Ureter (tissue), 1 donor: Measurements from ENCODE around the gene SYT10. TPM values are rescaled to one million over a fixed set of nuclear protein-coding genes. Genes with fewer than 3 reads are reported as not detected.
"Not testable (repeated sequence)": the region's sequence is repeated elsewhere in the genome, so short reads cannot be mapped to it uniquely, and the experiment has no call there.

Source experiments
- DNase-seq: peaks from one replicate; pipeline ENCODE4 v3.0.0-alpha.2; 2020; ENCODE audit warnings: low spot score
- total RNA-seq: library from RNA; stranded (reverse); gene quantifications from one replicate; pipeline ENCODE4 v1.2.4, GENCODE V29; 2023
- donor health status: DM: yes; HTN: yes; CAD: no.

The SYT10 gene, protein sequence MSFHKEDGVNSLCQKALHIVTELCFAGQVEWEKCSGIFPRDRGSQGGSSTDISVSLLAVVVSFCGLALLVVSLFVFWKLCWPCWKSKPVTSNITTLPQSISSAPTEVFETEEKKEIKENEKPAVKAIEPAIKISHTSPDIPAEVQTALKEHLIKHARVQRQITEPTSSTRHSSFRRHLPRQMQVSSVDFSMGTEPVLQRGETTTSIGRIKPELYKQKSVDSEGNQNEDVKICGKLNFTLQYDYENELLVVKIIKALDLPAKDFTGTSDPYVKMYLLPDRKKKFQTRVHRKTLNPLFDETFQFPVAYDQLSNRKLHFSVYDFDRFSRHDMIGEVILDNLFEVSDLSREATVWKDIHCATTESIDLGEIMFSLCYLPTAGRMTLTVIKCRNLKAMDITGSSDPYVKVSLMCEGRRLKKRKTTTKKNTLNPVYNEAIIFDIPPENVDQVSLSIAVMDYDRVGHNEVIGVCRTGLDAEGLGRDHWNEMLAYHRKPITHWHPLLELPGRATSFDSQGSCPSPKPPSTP
- total RNA-seq = 0.16 TPM

- DNase-seq = no peak
These were observed at the start of gene SYT10 for GRCh38 chr12:33439587-33440011. Gene SYT10 (minus strand): TSS chr12:33439819. CDS start chr12:33439522, 297 bp downstream.

- DNase-seq = no peak
These were observed 48.4 kb upstream of the SYT10 start for GRCh38 chr12:33488036-33488435.

DNA sequence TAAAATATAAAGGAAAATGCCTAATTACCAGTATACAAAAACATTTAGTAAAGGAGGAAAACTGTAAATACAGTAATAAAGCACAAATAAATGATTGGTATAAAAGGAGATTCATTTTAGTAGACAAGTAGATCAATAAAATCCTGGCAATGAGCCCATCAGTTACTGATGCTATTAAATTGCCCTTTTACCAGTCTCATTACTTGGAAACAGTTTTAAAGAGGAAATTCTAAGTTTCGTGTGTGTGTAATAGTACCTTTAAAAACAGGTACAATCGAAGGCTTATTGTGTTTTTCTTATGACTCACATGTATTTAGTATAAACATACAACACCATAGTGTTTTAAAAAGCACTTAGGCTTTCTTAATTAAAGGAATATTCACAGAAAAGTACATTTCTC, 46.4 kb upstream of the SYT10 start:
- DNase-seq = no peak

- no peak for DNase-seq
These were observed 44.5 kb upstream of the SYT10 start for GRCh38 chr12:33484161-33484560.

DNA sequence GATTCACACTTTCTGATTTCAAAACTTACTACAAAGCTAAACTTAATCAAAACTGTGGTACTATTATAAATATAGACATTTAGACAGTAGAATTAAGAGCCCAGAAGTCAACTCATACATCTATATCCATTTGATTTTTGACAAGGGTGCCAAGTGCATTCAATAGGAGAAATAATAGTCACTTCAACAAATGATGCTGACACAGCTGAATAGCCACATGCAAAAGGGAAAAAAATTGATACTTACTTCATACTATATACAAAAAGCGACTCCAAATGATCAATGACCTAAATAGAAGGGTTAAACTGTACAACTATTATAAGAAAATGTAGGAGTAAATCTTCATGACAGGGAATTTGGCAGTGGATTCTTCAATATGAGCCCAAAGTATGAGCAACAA, 40.7 kb upstream of the SYT10 start:
- no peak for DNase-seq

GRCh38 chr12:33476058-33476457, 36.4 kb upstream of the SYT10 start:
- DNase-seq = no peak

- DNase-seq = no peak
These were observed 32.7 kb upstream of the SYT10 start for GRCh38 chr12:33472299-33472698.

GRCh38 chr12:33455096-33455495, 15.5 kb upstream of the SYT10 start:
- no peak for DNase-seq

DNA sequence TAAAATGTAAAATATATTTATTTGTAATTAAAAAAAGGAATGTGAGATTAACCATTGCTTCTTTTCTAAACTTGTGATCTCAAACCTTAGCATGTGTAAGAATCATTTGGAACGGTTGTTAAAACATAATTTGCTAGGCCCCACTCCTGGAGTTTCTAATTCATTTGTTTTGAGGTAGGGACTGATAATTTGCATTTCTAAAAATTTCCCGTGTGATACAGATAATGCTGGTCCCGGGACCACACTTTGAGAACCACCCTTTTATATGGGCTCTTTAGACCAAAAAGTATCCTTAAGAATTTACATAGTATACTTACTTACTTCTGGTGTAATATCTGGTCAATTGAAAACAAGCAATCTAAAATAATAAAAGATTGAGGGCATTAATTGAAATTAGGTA, 10.9 kb upstream of the SYT10 start:
- DNase-seq = no peak

DNA sequence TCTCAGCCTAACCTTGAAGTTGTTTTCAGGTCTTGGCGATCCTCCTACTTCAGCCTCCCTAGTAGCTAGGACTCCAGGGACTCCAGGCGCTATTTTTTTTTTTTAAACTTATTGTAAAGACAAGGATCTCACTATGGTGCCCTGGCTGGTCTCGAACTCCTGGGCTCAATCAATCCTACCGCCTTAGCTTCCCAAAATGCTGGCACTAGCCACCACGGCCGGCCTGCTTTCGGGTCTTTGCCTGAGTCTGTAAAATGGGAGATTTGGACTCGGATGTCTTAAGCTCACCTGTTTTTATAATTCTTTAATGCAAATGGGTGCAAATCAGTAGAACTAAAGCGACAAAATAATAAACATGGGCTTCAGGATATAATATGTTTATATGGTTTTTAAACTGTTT, 858 bp upstream of the SYT10 start:
- DNase-seq = no peak

DNA sequence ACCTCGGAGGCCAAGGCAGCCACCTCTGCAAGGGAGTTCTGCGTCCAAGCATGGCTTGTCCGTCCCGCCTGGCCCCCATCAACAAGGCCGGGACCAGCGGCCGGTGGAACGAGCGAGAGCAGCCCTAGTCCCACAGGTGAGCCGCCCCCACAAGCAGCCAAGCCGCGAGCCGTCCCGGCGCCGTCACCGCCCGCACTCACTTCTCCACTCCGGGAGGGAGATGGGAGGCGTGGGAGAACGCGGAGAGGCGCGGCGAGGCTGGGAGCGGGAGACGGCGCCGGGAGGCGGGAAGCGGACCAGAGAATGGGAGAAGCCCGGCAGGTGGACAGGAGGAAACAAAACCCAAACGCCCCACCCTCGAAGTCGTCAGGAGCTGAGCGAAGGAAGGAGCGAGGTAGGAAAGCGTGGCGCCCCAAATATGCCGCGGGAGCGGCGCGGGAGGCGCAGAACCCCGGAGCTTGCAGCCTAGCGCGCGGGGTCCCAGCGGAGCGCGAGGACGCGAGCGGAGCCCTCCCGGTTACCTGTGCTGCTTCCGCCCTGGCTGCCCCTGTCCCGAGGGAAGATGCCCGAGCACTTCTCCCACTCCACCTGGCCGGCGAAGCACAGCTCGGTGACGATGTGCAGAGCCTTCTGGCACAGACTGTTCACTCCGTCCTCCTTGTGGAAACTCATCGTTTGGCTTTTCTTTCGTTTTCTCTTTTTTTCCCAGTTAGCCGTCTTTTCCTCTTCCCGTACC, 600 bp downstream of the SYT10 start:
- no peak for DNase-seq

- DNase-seq = no peak
These were observed 1.4 kb downstream of the SYT10 start for GRCh38 chr12:33438025-33438772.

DNA sequence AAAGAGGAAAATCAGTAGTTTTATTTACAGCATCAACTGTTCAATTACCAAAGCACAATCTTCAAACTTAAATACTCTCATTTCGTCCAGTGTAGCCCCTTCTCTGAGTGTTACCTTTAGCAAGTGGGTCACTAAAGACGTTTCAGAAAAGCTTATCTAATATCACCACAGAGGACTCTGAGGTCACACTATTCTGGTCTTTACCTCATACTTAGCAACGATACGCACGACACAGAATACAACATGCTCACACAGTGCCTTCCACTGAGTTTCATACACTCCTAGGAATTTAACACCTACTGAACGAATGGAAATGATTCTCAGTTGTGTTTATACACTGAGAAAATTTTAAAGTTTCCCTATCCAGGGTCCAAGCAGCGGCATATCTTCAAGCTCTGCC, 2.0 kb downstream of the SYT10 start:
- no peak for DNase-seq

GRCh38 chr12:33432992-33433391, 6.6 kb downstream of the SYT10 start:
- DNase-seq = no peak

- DNase-seq = no peak
These were observed 8.0 kb downstream of the SYT10 start for GRCh38 chr12:33431648-33432047.

DNA sequence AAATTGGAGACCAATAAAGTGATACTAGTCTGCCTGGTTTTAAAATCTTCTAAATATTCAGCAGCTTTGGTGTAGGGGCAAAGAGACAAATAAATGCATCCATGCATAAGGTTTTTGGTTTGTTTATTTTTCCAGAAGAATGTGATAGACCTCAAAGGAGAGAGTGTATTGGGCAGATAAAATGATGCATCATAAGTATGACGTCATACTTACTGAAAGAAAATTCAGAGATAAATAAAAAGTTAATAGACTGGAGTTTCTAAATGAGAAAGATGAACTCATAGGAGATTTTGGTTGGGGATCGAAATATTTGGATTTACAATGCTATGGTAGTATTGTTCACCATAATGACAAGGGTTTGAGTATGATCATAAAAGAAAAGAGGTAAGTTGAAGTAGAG, 10.2 kb downstream of the SYT10 start:
- no peak for DNase-seq

- DNase-seq = no peak
These were observed 12.5 kb downstream of the SYT10 start for GRCh38 chr12:33427071-33427470.

DNA sequence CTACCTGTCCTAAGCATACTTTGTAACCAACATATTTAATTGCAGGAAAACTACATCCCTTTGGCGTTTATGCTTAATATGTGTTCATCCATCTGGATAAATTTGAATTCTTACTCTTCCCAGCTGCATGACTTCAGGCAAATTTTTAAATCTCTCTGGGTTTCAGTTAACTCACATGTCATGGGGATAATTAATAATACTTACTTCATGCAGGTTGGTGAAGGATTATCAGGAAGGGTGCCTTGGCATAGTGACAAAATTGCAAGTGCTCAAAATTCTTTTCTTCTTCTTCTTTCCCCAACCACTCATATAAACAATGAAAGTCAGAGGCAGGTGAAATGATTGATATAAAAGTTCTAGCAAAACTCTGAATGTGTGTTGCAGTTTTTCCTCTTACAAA, 15.9 kb downstream of the SYT10 start:
- DNase-seq = no peak

GRCh38 chr12:33412410-33412809, 27.2 kb downstream of the SYT10 start:
- not testable (repeated sequence) for DNase-seq

DNA sequence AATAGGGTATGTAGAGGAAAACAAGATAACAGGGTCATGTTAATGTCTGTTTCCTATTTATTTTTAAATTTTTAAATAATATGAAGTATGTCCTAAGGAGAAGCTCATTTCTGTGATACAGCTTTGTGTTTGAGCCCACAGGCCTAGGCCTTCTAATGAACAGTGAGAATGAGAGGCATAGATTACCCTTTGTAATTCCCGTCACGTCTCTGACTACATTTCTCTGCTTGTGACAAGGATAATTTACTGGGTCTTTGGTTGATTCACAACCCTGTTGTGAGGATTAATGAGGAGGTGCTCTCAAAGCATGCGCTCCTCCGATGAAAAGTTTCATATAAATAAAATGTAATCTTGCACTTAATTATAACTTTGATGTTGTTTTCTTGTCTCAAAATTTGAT, 56.1 kb downstream of the SYT10 start:
- DNase-seq = no peak

DNA sequence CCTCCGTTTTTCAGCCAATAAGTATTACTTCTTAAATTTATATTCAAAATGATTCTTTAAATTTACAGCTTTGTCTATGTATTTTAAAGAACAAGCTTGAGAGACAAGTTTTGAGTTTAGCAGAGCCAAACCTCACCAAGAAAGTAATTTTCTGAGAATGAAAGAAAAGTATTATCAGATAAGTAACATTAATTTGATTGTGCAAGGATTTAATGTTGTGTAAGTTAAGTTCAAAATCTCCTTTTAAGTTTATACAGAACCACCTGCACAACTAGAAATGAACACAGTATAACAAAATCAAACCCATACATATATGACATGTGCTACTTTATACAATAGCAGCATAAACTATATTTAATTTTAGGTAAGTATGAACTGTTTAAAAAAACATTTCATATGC, 63.5 kb downstream of the SYT10 start:
- no peak for DNase-seq

- no peak for DNase-seq
These were observed 69.3 kb downstream of the SYT10 start for GRCh38 chr12:33370318-33370717.
